HG02678 (cell line): ENCODE data around the gene ARL4A.

ENCODE experiments used
- ATAC-seq: cut with Tn5 transposase; IDR thresholded peaks from one replicate; pipeline ENCODE4 v1.9.1; 2021; ENCODE audit warnings: mild to moderate bottlenecking, moderate library complexity; ENCODE audit not compliant: unreplicated experiment

ARL4A gene

GRCh38 chr7:12722636-12723605 is 35.5 kb downstream of the ARL4A start:
- no peak for ATAC-seq

- no peak for ATAC-seq
Observed at GRCh38 chr7:12725575-12726316, 38.3 kb downstream of the ARL4A start.

GRCh38 chr7:12726908-12727307 is 39.5 kb downstream of the ARL4A start:
- no peak for ATAC-seq

GRCh38 chr7:12727455-12728191 is 40.2 kb downstream of the ARL4A start:
- no peak for ATAC-seq

GRCh38 chr7:12728192-12728538 is 40.7 kb downstream of the ARL4A start:
- ATAC-seq, result no peak

GRCh38 chr7:12729112-12729511 is 41.7 kb downstream of the ARL4A start:
- no peak for ATAC-seq

- ATAC-seq, result no peak
Observed at GRCh38 chr7:12730523-12730922, 43.1 kb downstream of the ARL4A start.

GRCh38 chr7:12731214-12731656 is 43.8 kb downstream of the ARL4A start:
- ATAC-seq, result no peak

GRCh38 chr7:12731775-12732174 is 44.3 kb downstream of the ARL4A start:
- no peak for ATAC-seq

- no peak for ATAC-seq
Observed at GRCh38 chr7:12732428-12732827, 45.0 kb downstream of the ARL4A start.

GRCh38 chr7:12735923-12736322 is 48.5 kb downstream of the ARL4A start:
- no peak for ATAC-seq

GRCh38 chr7:12737373-12737772 is 49.9 kb downstream of the ARL4A start:
- ATAC-seq, result no peak

- ATAC-seq, result no peak
Observed at GRCh38 chr7:12737836-12738235, 50.4 kb downstream of the ARL4A start.

GRCh38 chr7:12738665-12739064 is 51.2 kb downstream of the ARL4A start:
- ATAC-seq, result no peak
